B cell (primary cell): Measurements from ENCODE around the gene AGRP. TPM values are rescaled to one million over a fixed set of nuclear protein-coding genes. Genes with fewer than 3 reads are reported as not detected.

Experiments used
- ATAC-seq: fragments of 200-7000 bp; cut with Tn5 transposase; one replicate; pipeline ENCODE4 v1.10.0; 2021; ENCODE audit warnings: low read depth, mild to moderate bottlenecking, moderate number of reproducible peaks, moderate library complexity
- CTCF ChIA-PET: fragments of 350-600 bp; sonication (Branson Sonifier 250); formaldehyde crosslinking; loops from one replicate; lab custom pipeline; 2021; ENCODE audit warnings: antibody characterized with exemption, inconsistent platforms; lab: Charles Lee
- POLR2A ChIA-PET: fragments of 350-600 bp; sonication (Branson Sonifier 250); formaldehyde crosslinking; loops from one replicate; lab custom pipeline; 2021; ENCODE audit warnings: antibody characterized with exemption; lab: Charles Lee
- DNase-seq: peaks from one replicate; pipeline ENCODE4 v3.0.0; 2013
- H2AFZ ChIP-seq: 2 replicates; pipeline ENCODE4 v1.6.1; 2012; ENCODE audit warnings: mild to moderate bottlenecking, low read depth, low read length; ENCODE audit not compliant: insufficient read depth, poor library complexity, severe bottlenecking
- H3K27ac ChIP-seq, 2 donors: 1 replicate in 1 of 2; 2 replicates in 1 of 2; pipeline ENCODE4 v1.5.1; 2012 to 2013; ENCODE audit warnings: low read length in 2 of 2, mild to moderate bottlenecking in 2 of 2, moderate library complexity in 1 of 2
- H3K27me3 ChIP-seq, 4 experiments: fragments of 200-600 bp in 1 of 4; sonication (generic) in 1 of 4; replicated peaks in 1 of 4; 1 replicate in 2 of 4; 2 replicates in 2 of 4; pipeline versions ENCODE4 v1.6.1 to v1.7.0; 2013 to 2016; ENCODE audit warnings: low read length in 3 of 4, mild to moderate bottlenecking in 2 of 4, mixed read lengths in 1 of 4, moderate library complexity in 1 of 4; ENCODE audit not compliant: insufficient read depth in 4 of 4, control insufficient read depth in 3 of 4; ENCODE audit errors: control extremely low read depth in 1 of 4
- H3K36me3 ChIP-seq, 2 experiments: replicated peaks in 1 of 2; 1 replicate in 1 of 2; 2 replicates in 1 of 2; pipeline versions ENCODE4 v1.6.1 to v1.7.1; 2013; ENCODE audit warnings: low read length in 1 of 2; ENCODE audit not compliant: insufficient read depth in 2 of 2, control insufficient read depth in 1 of 2; ENCODE audit errors: control extremely low read depth in 1 of 2, extremely low read depth in 1 of 2
- H3K4me1 ChIP-seq, 2 donors: fragments of 200-600 bp in 1 of 2; sonication (generic) in 1 of 2; 1 replicate in 1 of 2; 2 replicates in 1 of 2; pipeline versions ENCODE4 v1.5.1 to v1.6.1; 2013 to 2017; ENCODE audit warnings: low read length in 2 of 2; ENCODE audit not compliant: control insufficient read depth in 2 of 2, insufficient read depth in 2 of 2
- H3K4me2 ChIP-seq: replicated peaks from 2 replicates; pipeline ENCODE3; 2012; ENCODE audit warnings: mild to moderate bottlenecking, low read depth, low read length; ENCODE audit not compliant: poor library complexity, severe bottlenecking
- H3K4me3 ChIP-seq, 5 experiments: fragments of 200-600 bp in 1 of 5; sonication (generic) in 1 of 5; 1 replicate in 3 of 5; 2 replicates in 2 of 5; pipeline versions ENCODE4 v1.5.1 to v1.7.0; 2011 to 2016; ENCODE audit warnings: low read length in 4 of 5, mild to moderate bottlenecking in 4 of 5, low read depth in 2 of 5, control low read depth in 1 of 5, moderate library complexity in 1 of 5; ENCODE audit not compliant: insufficient read depth in 1 of 5; ENCODE audit errors: control extremely low read depth in 1 of 5, extremely low read depth in 1 of 5
- H3K79me2 ChIP-seq: fragments of 200-600 bp; sonication (generic); one replicate; pipeline ENCODE4 v1.6.0; 2016; ENCODE audit warnings: low read length; ENCODE audit not compliant: control insufficient read depth, insufficient read depth
- H3K9ac ChIP-seq: fragments of 200-600 bp; sonication (generic); 2 replicates; pipeline ENCODE4 v1.6.1; 2017; ENCODE audit warnings: mild to moderate bottlenecking, low read length, moderate library complexity
- H3K9me3 ChIP-seq, 3 donors: one replicate each; pipeline versions ENCODE4 v1.6.1 to v1.7.1; 2013; ENCODE audit warnings: low read length in 2 of 3; ENCODE audit not compliant: control insufficient read depth in 2 of 3, insufficient read depth in 1 of 3; ENCODE audit errors: control extremely low read depth in 1 of 3
- H4K20me1 ChIP-seq: 2 replicates; pipeline ENCODE4 v1.6.0; 2012; ENCODE audit warnings: mild to moderate bottlenecking, low read length; ENCODE audit not compliant: insufficient read depth, control insufficient read depth, poor library complexity, severe bottlenecking
- H3K27ac Mint-ChIP-seq: one replicate; pipeline ENCODE4 v1.8.0; 2021; ENCODE audit warnings: mixed read lengths
- H3K27me3 Mint-ChIP-seq: one replicate; pipeline ENCODE4 v1.8.0; 2021; ENCODE audit warnings: mixed read lengths
- H3K4me1 Mint-ChIP-seq: one replicate; pipeline ENCODE4 v1.8.0; 2021; ENCODE audit warnings: mixed read lengths
- H3K4me3 Mint-ChIP-seq: one replicate; pipeline ENCODE4 v1.8.0; 2021; ENCODE audit warnings: mixed read lengths
- H3K9me3 Mint-ChIP-seq: one replicate; pipeline ENCODE4 v1.8.0; 2022; ENCODE audit warnings: mixed read lengths; ENCODE audit not compliant: insufficient read depth
- EZH2 ChIP-seq: IDR thresholded peaks from 2 replicates; pipeline ENCODE4 v1.6.1; 2012; ENCODE audit warnings: borderline replicate concordance, low read depth, mild to moderate bottlenecking, moderate library complexity, low read length; ENCODE audit not compliant: insufficient read depth, poor library complexity, severe bottlenecking
- WGBS: methylation state at CpG from one replicate; pipeline ENCODE4 v1.1.5; 2013; ENCODE audit warnings: missing lambda C conversion rate; ENCODE audit not compliant: insufficient coverage; 5-methylcytosine and 5-hydroxymethylcytosine counted together
- intact Hi-C: fragments of 100-400 bp; cut with micrococcal nuclease; formaldehyde crosslinking; loops from one replicate; pipeline ENCODE4 v1.10.0; 2022
- polyA plus RNA-seq: library from polyadenylated mRNA; depleted of rRNA; stranded (reverse); fragments of >200 nt; gene quantifications from 2 replicates; pipeline ENCODE4 v1.2.3, GENCODE V29; 2012
- total RNA-seq, 2 donors: library from RNA; stranded (reverse); fragments of 120-200 nt in 1 of 2; gene quantifications; 1 replicate in 1 of 2; 2 replicates in 1 of 2; pipeline versions ENCODE4 v1.2.3 to v1.2.4, GENCODE V29; 2013 to 2022
- TF ChIP-seq, protein P1 (sequence below): fragments of 200-600 bp; IDR thresholded peaks from one replicate; pipeline ENCODE4 v1.8.0; 2022; ENCODE audit warnings: antibody characterized with exemption, mild to moderate bottlenecking

Gene AGRP
- total and polyA plus RNA-seq, 2 donors (not counting 1 experiment from before 2014, with no cell fraction given): not detected

DNA sequence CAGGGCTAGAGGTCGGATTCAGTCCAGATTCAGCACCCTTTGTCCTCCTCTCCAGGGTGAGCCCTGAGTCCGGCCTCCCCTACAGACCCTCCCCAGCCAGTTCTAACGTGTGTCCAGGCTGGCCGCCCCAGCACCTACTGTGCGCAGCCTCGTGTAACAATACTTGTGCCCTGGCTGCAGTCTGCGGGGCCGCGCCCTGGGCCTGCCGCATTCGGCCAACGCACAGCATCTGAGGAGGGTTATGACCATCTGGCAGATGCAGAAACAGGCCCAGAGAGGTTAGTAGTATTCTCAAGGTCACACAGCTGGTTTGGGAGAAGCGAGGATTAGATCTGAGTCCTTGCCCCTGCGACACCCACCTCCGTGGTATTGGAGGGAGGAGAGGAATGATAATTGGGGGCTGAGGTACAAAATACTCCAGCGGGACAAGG, 46.2 kb upstream of the AGRP start:
- TF ChIP-seq, protein P1, sequence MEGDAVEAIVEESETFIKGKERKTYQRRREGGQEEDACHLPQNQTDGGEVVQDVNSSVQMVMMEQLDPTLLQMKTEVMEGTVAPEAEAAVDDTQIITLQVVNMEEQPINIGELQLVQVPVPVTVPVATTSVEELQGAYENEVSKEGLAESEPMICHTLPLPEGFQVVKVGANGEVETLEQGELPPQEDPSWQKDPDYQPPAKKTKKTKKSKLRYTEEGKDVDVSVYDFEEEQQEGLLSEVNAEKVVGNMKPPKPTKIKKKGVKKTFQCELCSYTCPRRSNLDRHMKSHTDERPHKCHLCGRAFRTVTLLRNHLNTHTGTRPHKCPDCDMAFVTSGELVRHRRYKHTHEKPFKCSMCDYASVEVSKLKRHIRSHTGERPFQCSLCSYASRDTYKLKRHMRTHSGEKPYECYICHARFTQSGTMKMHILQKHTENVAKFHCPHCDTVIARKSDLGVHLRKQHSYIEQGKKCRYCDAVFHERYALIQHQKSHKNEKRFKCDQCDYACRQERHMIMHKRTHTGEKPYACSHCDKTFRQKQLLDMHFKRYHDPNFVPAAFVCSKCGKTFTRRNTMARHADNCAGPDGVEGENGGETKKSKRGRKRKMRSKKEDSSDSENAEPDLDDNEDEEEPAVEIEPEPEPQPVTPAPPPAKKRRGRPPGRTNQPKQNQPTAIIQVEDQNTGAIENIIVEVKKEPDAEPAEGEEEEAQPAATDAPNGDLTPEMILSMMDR: no peak
- no peak for TF ChIP-seq EZH2
- H4K20me1 ChIP-seq: peaks cover 17% of the 10 kb centered on the region
- Mint-ChIP-seq H3K9me3 (no peaks in the 10 kb centered on the region), H3K4me1 (peaks cover 63% of the 10 kb centered on the region), H3K27me3 (no peaks in the 10 kb centered on the region), H3K4me3 (peak overlapping the region; percentile 95), H3K27ac (peak overlapping the region; percentile 98)
- peak; percentile 5 for ATAC-seq
- intact Hi-C loops: loop anchor here (1.0 to 10.0 kb wide), 8 partner anchors 8 to 275 kb away; partner anchors contain the start of genes ACD, ATP6V0D1, CTCF and PARD6A
- H3K4me3 ChIP-seq: peak overlapping the region; percentile 65 to 92 (median 84)
- no peaks in the 10 kb centered on the region for H3K9me3 ChIP-seq
- H2AFZ ChIP-seq: peak overlapping the region; percentile 45
- 10% methylated on average over 15 of the region's 16 CpGs for WGBS
- H3K4me1 ChIP-seq: peaks cover 33 to 67% of the 10 kb centered on the region in 2 donors
- POLR2A ChIA-PET: interaction anchor here (1.0 to 10.2 kb wide), 13 partner anchors 9 to 406 kb away, joined by 3 to 83 read pairs (median 13); partner anchors contain the start of genes ACD, ATP6V0D1, CARMIL2 and CTCF
- DNase-seq: no peak
- CTCF ChIA-PET: interaction anchor here (1.0 to 12.8 kb wide), 9 partner anchors 9 to 115 kb away, joined by 3 to 178 read pairs (median 12); partner anchors contain the start of genes ATP6V0D1, CARMIL2 and CTCF
- peak overlapping the region; percentile 96 to 100 for H3K27ac ChIP-seq
- peak overlapping the region; percentile 96 for H3K4me2 ChIP-seq
- H3K9ac ChIP-seq: peak overlapping the region; percentile 89
- peaks cover 70% of the 10 kb centered on the region for H3K79me2 ChIP-seq
- H3K36me3 ChIP-seq: peaks cover 0 to 10% of the 10 kb centered on the region in 2 experiments
- no peaks in the 10 kb centered on the region for H3K27me3 ChIP-seq
